Aorta (tissue), 5 donors: ENCODE results near the gene CAMK2D. TPM values are rescaled to one million over a fixed set of nuclear protein-coding genes. Genes with fewer than 3 reads are reported as not detected.

Experiments
- ATAC-seq: fragments of 200-7000 bp; cut with Tn5 transposase; one replicate; pipeline ENCODE4 v1.9.1; 2022; ENCODE audit warnings: moderate library complexity; ENCODE audit not compliant: low FRiP score
- DNase-seq, 2 donors: peaks; one replicate each; pipeline ENCODE4 v3.0.0-alpha.2; 2020
- H3K27ac ChIP-seq, 2 donors: one replicate each; pipeline ENCODE4 v1.5.1; 2013; ENCODE audit warnings: low read length in 2 of 2, mild to moderate bottlenecking in 2 of 2, moderate library complexity in 2 of 2, control low read depth in 1 of 2, inconsistent platforms in 1 of 2, low read depth in 1 of 2
- H3K27me3 ChIP-seq, 2 donors: one replicate each; pipeline ENCODE4 v1.6.1; 2013; ENCODE audit warnings: control low read depth in 1 of 2, low read length in 1 of 2, mild to moderate bottlenecking in 1 of 2, moderate library complexity in 1 of 2; ENCODE audit not compliant: insufficient read depth in 2 of 2, control insufficient read depth in 1 of 2
- H3K36me3 ChIP-seq, 2 donors: one replicate each; pipeline ENCODE4 v1.6.1; 2013; ENCODE audit warnings: control low read depth in 1 of 2, low read length in 1 of 2, mild to moderate bottlenecking in 1 of 2; ENCODE audit not compliant: insufficient read depth in 2 of 2, control insufficient read depth in 1 of 2
- H3K4me1 ChIP-seq, 2 donors: one replicate each; pipeline ENCODE4 v1.6.1; 2013; ENCODE audit warnings: low read length in 2 of 2, control low read depth in 1 of 2, mild to moderate bottlenecking in 1 of 2, moderate library complexity in 1 of 2; ENCODE audit not compliant: insufficient read depth in 2 of 2, control insufficient read depth in 1 of 2
- H3K4me3 ChIP-seq, 2 donors: one replicate each; pipeline ENCODE4 v1.5.1; 2013; ENCODE audit warnings: low read length in 2 of 2, control low read depth in 1 of 2, mild to moderate bottlenecking in 1 of 2
- H3K9me3 ChIP-seq: one replicate; pipeline ENCODE4 v1.6.1; 2013; ENCODE audit warnings: mild to moderate bottlenecking, low read length; ENCODE audit not compliant: control insufficient read depth
- WGBS, 2 donors: extraction: QIAGEN DNeasy Blood & Tissue Kit; methylation state at CpG; one replicate each; pipeline ENCODE4 v1.1.7; 2013; 5-methylcytosine and 5-hydroxymethylcytosine counted together
- intact Hi-C, 2 donors: fragments of 100-400 bp; cut with DNase I; formaldehyde crosslinking; loops; one replicate each; pipeline versions ENCODE4 v1.14.2 to v1.15.0; 2022
- polyA plus RNA-seq, 2 donors: library from polyadenylated mRNA; stranded (reverse); fragments of 200-250 nt; gene quantifications; one replicate each; pipeline ENCODE4 v1.2.3, GENCODE V29; 2013
- total RNA-seq, 2 donors: library from RNA; stranded (reverse); fragmentation: NEBNext Ultra II Directional; extraction: Animal tissue kit (Norgen Biotek cat#: 25700); gene quantifications; one replicate each; pipeline ENCODE4 v1.2.1, GENCODE V29; 2021
- donor health status: healthy with polysubstance abuse.
- donor health status: Bipolar disorder and iron deficiency.
- donor health status: DM: no; HTN: no; CAD: no.
- donor health status: DM: no; HTN: no; CAD: no.
- donor health status: DM: yes; HTN: yes; CAD: no.

Gene CAMK2D
- total and polyA plus RNA-seq, 4 donors = 18.7 to 71.8 (median 37.7) TPM

- 83 to 85% methylated on average over 6 of the region's 6 CpGs for WGBS, 2 donors
- DNase-seq (no peak), ATAC-seq (no peak)
- H3K27me3 ChIP-seq = no peaks in the 10 kb centered on the region
- peaks cover 3% of the 10 kb centered on the region for H3K9me3 ChIP-seq
- H3K4me3 ChIP-seq = no peak overlapping the region
- no peak overlapping the region for H3K27ac ChIP-seq
- peaks cover 3 to 8% of the 10 kb centered on the region in 2 donors for H3K4me1 ChIP-seq
- no peaks in the 10 kb centered on the region for H3K36me3 ChIP-seq
- intact Hi-C loops = no loop called here
Observed at GRCh38 chr4:113442826-113443225, 318.7 kb downstream of the CAMK2D start.

GRCh38 chr4:113440371-113440770, 321.2 kb downstream of the CAMK2D start:
- ATAC-seq (no peak), DNase-seq (no peak)
- Histone ChIP-seq H3K27me3 (no peaks in the 10 kb centered on the region), H3K36me3 (no peaks in the 10 kb centered on the region), H3K27ac (no peak overlapping the region), H3K9me3 (no peaks in the 10 kb centered on the region), H3K4me1 (peaks cover 3 to 14% of the 10 kb centered on the region in 2 donors), H3K4me3 (no peak overlapping the region)
- 26% methylated on average over 4 of the region's 4 CpGs for WGBS, 2 donors
- intact Hi-C loops = no loop called here

GRCh38 chr4:113438596-113438995, 322.9 kb downstream of the CAMK2D start:
- DNase-seq (no peak), ATAC-seq (no peak)
- 97 to 100% methylated on average over 5 of the region's 5 CpGs for WGBS, 2 donors
- no peaks in the 10 kb centered on the region for H3K27me3 ChIP-seq
- H3K27ac ChIP-seq = no peak overlapping the region
- no peaks in the 10 kb centered on the region for H3K9me3 ChIP-seq
- peaks cover 7 to 18% of the 10 kb centered on the region in 2 donors for H3K4me1 ChIP-seq
- H3K36me3 ChIP-seq = no peaks in the 10 kb centered on the region
- intact Hi-C loops = no loop called here
- no peak overlapping the region for H3K4me3 ChIP-seq

- Histone ChIP-seq H3K36me3 (no peaks in the 10 kb centered on the region), H3K27me3 (no peaks in the 10 kb centered on the region), H3K9me3 (no peaks in the 10 kb centered on the region), H3K4me1 (peaks cover 7 to 22% of the 10 kb centered on the region in 2 donors), H3K4me3 (no peak overlapping the region), H3K27ac (no peak overlapping the region)
- no peak for ATAC-seq
- DNase-seq = no peak
- 6 to 9% methylated on average over 3 of the region's 3 CpGs for WGBS, 2 donors
- intact Hi-C loops = no loop called here
Observed at GRCh38 chr4:113437129-113437528, 324.4 kb downstream of the CAMK2D start.

- intact Hi-C loops = no loop called here
- Histone ChIP-seq H3K27me3 (no peaks in the 10 kb centered on the region), H3K36me3 (no peaks in the 10 kb centered on the region), H3K27ac (no peak overlapping the region), H3K9me3 (no peaks in the 10 kb centered on the region), H3K4me3 (no peak overlapping the region), H3K4me1 (peaks cover 7 to 22% of the 10 kb centered on the region in 2 donors)
- 8% methylated on average over 3 of the region's 3 CpGs for WGBS, 2 donors
- DNase-seq (no peak), ATAC-seq (peak; percentile 69)
Observed at GRCh38 chr4:113436360-113436759, 325.2 kb downstream of the CAMK2D start.

GRCh38 chr4:113435893-113436292, 325.6 kb downstream of the CAMK2D start:
- Histone ChIP-seq H3K9me3 (no peaks in the 10 kb centered on the region), H3K4me1 (peaks cover 7 to 22% of the 10 kb centered on the region in 2 donors), H3K36me3 (no peaks in the 10 kb centered on the region), H3K4me3 (no peak overlapping the region), H3K27me3 (no peaks in the 10 kb centered on the region), H3K27ac (peak overlapping the region; percentile 5 to 68)
- ATAC-seq = peak; percentile 82
- intact Hi-C loops = no loop called here
- WGBS, 2 donors = 4 to 8% methylated on average over 7 of the region's 7 CpGs
- peak in 1 of 2 donors; percentile 62 for DNase-seq

GRCh38 chr4:113434247-113434587, 327.3 kb downstream of the CAMK2D start:
- ATAC-seq (no peak), DNase-seq (no peak)
- 31 to 32% methylated on average over 3 of the region's 3 CpGs for WGBS, 2 donors
- H3K9me3 ChIP-seq = no peaks in the 10 kb centered on the region
- H3K27me3 ChIP-seq = no peaks in the 10 kb centered on the region
- peaks cover 7 to 18% of the 10 kb centered on the region in 2 donors for H3K4me1 ChIP-seq
- intact Hi-C loops = loop anchor here in 1 of 2 donors (5.0 kb wide), 1 partner anchor 38 kb away; no protein-coding TSS in a partner anchor
- H3K36me3 ChIP-seq = no peaks in the 10 kb centered on the region
- peak overlapping the region in 1 of 2 donors; percentile 51 for H3K27ac ChIP-seq
- H3K4me3 ChIP-seq = no peak overlapping the region

GRCh38 chr4:113433536-113434246, 327.8 kb downstream of the CAMK2D start:
- no peaks in the 10 kb centered on the region for H3K9me3 ChIP-seq
- intact Hi-C loops = loop anchor here in 1 of 2 donors (5.0 kb wide), 1 partner anchor 39 kb away; no protein-coding TSS in a partner anchor
- ATAC-seq = no peak

GRCh38 chr4:113433116-113433515, 328.4 kb downstream of the CAMK2D start:
- no peak for ATAC-seq
- no peaks in the 10 kb centered on the region for H3K27me3 ChIP-seq
- no peak overlapping the region for H3K4me3 ChIP-seq
- no peak overlapping the region for H3K27ac ChIP-seq
- H3K4me1 ChIP-seq = peaks cover 7 to 15% of the 10 kb centered on the region in 2 donors
- DNase-seq = no peak
- intact Hi-C loops = loop anchor here in 1 of 2 donors (5.0 kb wide), 1 partner anchor 39 kb away; no protein-coding TSS in a partner anchor
- WGBS, 2 donors = 90 to 91% methylated on average over 1 of the region's 1 CpG
- no peaks in the 10 kb centered on the region for H3K9me3 ChIP-seq
- no peaks in the 10 kb centered on the region for H3K36me3 ChIP-seq

More at GRCh38 chr4:113433536-113434246, 327.8 kb downstream of the CAMK2D start:
- WGBS, 2 donors = 33 to 34% methylated on average over 4 of the region's 4 CpGs
- H3K27me3 ChIP-seq = no peaks in the 10 kb centered on the region
- H3K4me1 ChIP-seq = peaks cover 7 to 18% of the 10 kb centered on the region in 2 donors
- H3K4me3 ChIP-seq = no peak overlapping the region
- DNase-seq = no peak
- H3K36me3 ChIP-seq = no peaks in the 10 kb centered on the region
- H3K27ac ChIP-seq = no peak overlapping the region
